HCT116 (cell line): Measurements from ENCODE around the gene POLK. TPM values are rescaled to one million over a fixed set of nuclear protein-coding genes. Genes with fewer than 3 reads are reported as not detected.

Experiments used
- ATAC-seq: fragments of 200-7000 bp; cut with Tn5 transposase; 2 replicates; pipeline ENCODE4 v1.9.1; 2020; ENCODE audit warnings: mild to moderate bottlenecking, moderate library complexity
- BruUV-seq: library from RNA; stranded (reverse); fragments of 400-500 nt; replicated peaks from 2 replicates; lab custom pipeline; 2021; lab: Mats Ljungman, UMichigan
- CTCF ChIA-PET: fragments of 300-600 bp; sonication (Branson Sonifier 250); formaldehyde crosslinking; loops from one replicate; lab custom pipeline; 2021; ENCODE audit warnings: antibody characterized with exemption; lab: Charles Lee
- POLR2A ChIA-PET: fragments of 300-600, 350-600 bp; sonication (Branson Sonifier 250); formaldehyde crosslinking; loops from one replicate; lab custom pipeline; 2021; ENCODE audit warnings: antibody characterized with exemption; lab: Charles Lee
- RAD21 ChIA-PET, 2 experiments: fragments of 300-600 bp; sonication (Branson Sonifier 250); formaldehyde crosslinking; loops; one replicate each; lab custom pipeline; 2023; ENCODE audit warnings: low total read pairs in 2 of 2; ENCODE audit not compliant: uncharacterized antibody in 2 of 2, unreplicated experiment in 2 of 2, low non-redundant PET in 1 of 2; lab: Charles Lee
- DNase-seq: peaks from one replicate; pipeline ENCODE4 v3.0.0-alpha.2; 2010; ENCODE audit warnings: low read depth, low spot score
- H2AFZ ChIP-seq: fragments of 200-600 bp; shearing (Covaris generic), sonication (generic); 2 replicates; pipeline ENCODE4 v1.6.1; 2017; ENCODE audit warnings: low read depth, mixed run types, mixed read lengths, antibody characterized with exemption, low read length; ENCODE audit not compliant: poor library complexity, severe bottlenecking
- H3K27ac ChIP-seq: 2 replicates; pipeline ENCODE4 v1.5.1; 2012; ENCODE audit warnings: low read depth, low read length
- H3K27me3 ChIP-seq: fragments of 200-600 bp; sonication (generic); 2 replicates; pipeline ENCODE4 v1.6.1; 2016; ENCODE audit warnings: mixed run types, low read length, mixed read lengths; ENCODE audit not compliant: insufficient read depth
- H3K36me3 ChIP-seq, 2 experiments: fragments of 200-500 bp in 1 of 2; fragments of 200-600 bp in 1 of 2; sonication (Bioruptor generic) in 1 of 2; sonication (generic) in 1 of 2; 2 replicates each; pipeline versions ENCODE4 v1.5.1 to v1.6.1; 2014 to 2016; ENCODE audit warnings: low read length in 2 of 2, inconsistent platforms in 1 of 2, mixed read lengths in 1 of 2, mixed run types in 1 of 2; ENCODE audit not compliant: insufficient read depth in 2 of 2, control insufficient read depth in 1 of 2
- H3K4me1 ChIP-seq, 2 experiments: fragments of 200-600 bp in 1 of 2; sonication (generic) in 1 of 2; 2 replicates each; pipeline versions ENCODE4 v1.5.1 to v1.6.1; 2012 to 2017; ENCODE audit warnings: low read length in 2 of 2, inconsistent platforms in 1 of 2, mild to moderate bottlenecking in 1 of 2, mixed read lengths in 1 of 2, mixed run types in 1 of 2, moderate library complexity in 1 of 2; ENCODE audit not compliant: insufficient read depth in 2 of 2, control insufficient read depth in 1 of 2
- H3K4me2 ChIP-seq: fragments of 200-600 bp; sonication (generic); 2 replicates; pipeline ENCODE4 v1.6.1; 2017; ENCODE audit warnings: mixed run types, low read length, mixed read lengths
- H3K4me3 ChIP-seq, 2 experiments: fragments of 200-600 bp in 1 of 2; sonication (generic) in 1 of 2; replicated peaks in 1 of 2; 2 replicates each; pipeline ENCODE4 v1.5.1; 2011 to 2016; ENCODE audit warnings: low read length in 2 of 2, control low read depth in 1 of 2, low read depth in 1 of 2, mild to moderate bottlenecking in 1 of 2, mixed read lengths in 1 of 2, mixed run types in 1 of 2
- H3K79me2 ChIP-seq: fragments of 200-600 bp; sonication (generic); 2 replicates; pipeline ENCODE4 v1.6.1; 2017; ENCODE audit warnings: mild to moderate bottlenecking, mixed run types, low read length, moderate library complexity, mixed read lengths; ENCODE audit not compliant: insufficient read depth
- H3K9ac ChIP-seq: fragments of 200-600 bp; sonication (generic); 2 replicates; pipeline ENCODE4 v1.6.1; 2016; ENCODE audit warnings: low read length, mixed read lengths
- H3K9me2 ChIP-seq: fragments of 200-600 bp; sonication (generic), shearing (Covaris generic); 2 replicates; pipeline ENCODE4 v1.6.1; 2017; ENCODE audit warnings: mixed run types, mild to moderate bottlenecking, moderate library complexity; ENCODE audit not compliant: insufficient read depth
- H3K9me3 ChIP-seq, 2 experiments: fragments of 200-500 bp in 1 of 2; fragments of 200-600 bp in 1 of 2; sonication (Bioruptor generic) in 1 of 2; sonication (generic) in 1 of 2; 2 replicates each; pipeline ENCODE4 v1.6.1; 2014 to 2017; ENCODE audit warnings: low read length in 2 of 2, mixed read lengths in 2 of 2, inconsistent platforms in 1 of 2, low read depth in 1 of 2, mild to moderate bottlenecking in 1 of 2, mixed run types in 1 of 2, moderate library complexity in 1 of 2; ENCODE audit not compliant: control insufficient read depth in 1 of 2, insufficient read depth in 1 of 2
- H4K20me1 ChIP-seq: fragments of 200-600 bp; sonication (generic), shearing (Covaris generic); 2 replicates; pipeline ENCODE4 v1.6.1; 2017; ENCODE audit warnings: mixed run types, mild to moderate bottlenecking, moderate library complexity; ENCODE audit not compliant: insufficient read depth
- ATF3 ChIP-seq: IDR thresholded peaks from 2 replicates; pipeline ENCODE4 v1.6.1; 2012
- CEBPB ChIP-seq: IDR thresholded peaks from 2 replicates; pipeline ENCODE4 v1.6.1; 2012; ENCODE audit warnings: low read depth
- CTCF ChIP-seq, 3 experiments: fragments of 200-600 bp in 1 of 3; sonication (generic) in 1 of 3; IDR thresholded peaks in 2 of 3; conservative IDR thresholded peaks in 1 of 3; 2 replicates each; pipeline ENCODE4 v1.5.1; 2012 to 2017; ENCODE audit warnings: low read depth in 2 of 3, low read length in 2 of 3, antibody characterized with exemption in 1 of 3, borderline replicate concordance in 1 of 3, control low read depth in 1 of 3, mild to moderate bottlenecking in 1 of 3, mixed read lengths in 1 of 3, mixed run types in 1 of 3, moderate library complexity in 1 of 3; ENCODE audit not compliant: insufficient read depth in 1 of 3
- EGR1 ChIP-seq: IDR thresholded peaks from 2 replicates; pipeline ENCODE4 v1.6.1; 2012; ENCODE audit warnings: low read depth
- EZH2 ChIP-seq: fragments of 200-600 bp; sonication (generic); IDR thresholded peaks from 2 replicates; pipeline ENCODE4 v1.6.1; 2017; ENCODE audit warnings: antibody characterized with exemption, mixed run types
- EZH2phosphoT487 ChIP-seq: fragments of 200-600 bp; IDR thresholded peaks from 2 replicates; pipeline ENCODE4 v1.6.1; 2018; ENCODE audit warnings: antibody characterized with exemption, borderline replicate concordance
- JUND ChIP-seq: IDR thresholded peaks from 2 replicates; pipeline ENCODE4 v1.6.1; 2012
- POLR2A ChIP-seq: IDR thresholded peaks from 2 replicates; pipeline ENCODE4 v1.7.0; 2011; ENCODE audit warnings: borderline replicate concordance; ENCODE audit not compliant: insufficient read depth, insufficient read length; ENCODE audit errors: extremely low read depth
- POLR2AphosphoS5 ChIP-seq: IDR thresholded peaks from 2 replicates; pipeline ENCODE4 v1.6.1; 2011; ENCODE audit warnings: mild to moderate bottlenecking, low read depth, low read length, moderate library complexity
- RAD21 ChIP-seq: IDR thresholded peaks from 2 replicates; pipeline ENCODE4 v1.6.1; 2012; ENCODE audit warnings: low read depth, mild to moderate bottlenecking
- REST ChIP-seq: IDR thresholded peaks from 2 replicates; pipeline ENCODE4 v1.6.1; 2012; ENCODE audit warnings: low read depth
- SP1 ChIP-seq: IDR thresholded peaks from 2 replicates; pipeline ENCODE4 v1.6.1; 2012; ENCODE audit warnings: low read depth
- SRF ChIP-seq: IDR thresholded peaks from 2 replicates; pipeline ENCODE4 v1.6.1; 2012; ENCODE audit warnings: low read depth
- ZFX ChIP-seq: fragments of 450-650 bp; IDR thresholded peaks from 2 replicates; pipeline ENCODE4 v1.6.1; 2017
- ZNF274 ChIP-seq: fragments of 200-500 bp; sonication (Bioruptor generic); IDR thresholded peaks from 2 replicates; pipeline ENCODE4 v1.6.1; 2014; ENCODE audit warnings: mild to moderate bottlenecking, low read depth, low read length, inconsistent platforms
- intact Hi-C: fragments of 100-400 bp; cut with micrococcal nuclease; formaldehyde crosslinking; loops from 2 replicates; pipeline ENCODE4 v1.10.0; 2022
- total RNA-seq: library from RNA; stranded (reverse); gene quantifications from one replicate; pipeline ENCODE4 v1.2.1, GENCODE V29; 2021; ENCODE audit not compliant: unreplicated experiment

The POLK gene
- total RNA-seq, 1 experiment from 2014 or later, result 17.3 TPM

- peaks cover 15 to 18% of the 10 kb centered on the region in 2 experiments for H3K4me1 ChIP-seq
- TF ChIP-seq SP1 (no peak), REST (no peak), SRF (no peak), CEBPB (no peak), EZH2 (no peak)
- CTCF ChIA-PET, result no interaction called here
- H3K4me2 ChIP-seq, result no peak overlapping the region
- no peaks in the 10 kb centered on the region for H3K9me3 ChIP-seq
- H3K9ac ChIP-seq, result no peak overlapping the region
- no peak overlapping the region for H2AFZ ChIP-seq
- H3K27me3 ChIP-seq, result no peaks in the 10 kb centered on the region
- intact Hi-C loops, result no loop called here
- H3K27ac ChIP-seq, result no peak overlapping the region
- no peaks in the 10 kb centered on the region for H3K36me3 ChIP-seq
- H4K20me1 ChIP-seq, result no peaks in the 10 kb centered on the region
- no peak for DNase-seq
- H3K4me3 ChIP-seq, result no peak overlapping the region
- no peaks in the 10 kb centered on the region for H3K79me2 ChIP-seq
- RAD21 ChIA-PET, result no interaction called here
- POLR2A ChIA-PET, result no interaction called here
- no peak for ATAC-seq
- no peaks in the 10 kb centered on the region for H3K9me2 ChIP-seq
- BruUV-seq, result no TSS peak
These were observed 59.9 kb downstream of the POLK start for GRCh38 chr5:75571547-75571946.

- ChIA-PET CTCF (no interaction called here), RAD21 (no interaction called here), POLR2A (no interaction called here)
- no peaks in the 10 kb centered on the region for H3K9me2 ChIP-seq
- H3K4me3 ChIP-seq, result no peak overlapping the region
- no peak overlapping the region for H3K27ac ChIP-seq
- H3K36me3 ChIP-seq, result no peaks in the 10 kb centered on the region
- no peak overlapping the region for H3K9ac ChIP-seq
- no peak overlapping the region for H2AFZ ChIP-seq
- ATAC-seq (no peak), DNase-seq (no peak)
- H3K4me1 ChIP-seq, result no peaks in the 10 kb centered on the region
- intact Hi-C loops, result no loop called here
- BruUV-seq, result no TSS peak
- no peak overlapping the region for H3K4me2 ChIP-seq
- H3K79me2 ChIP-seq, result no peaks in the 10 kb centered on the region
- H4K20me1 ChIP-seq, result no peaks in the 10 kb centered on the region
- H3K27me3 ChIP-seq, result no peaks in the 10 kb centered on the region
- no peaks in the 10 kb centered on the region for H3K9me3 ChIP-seq
- TF ChIP-seq EZH2phosphoT487 (no peak), POLR2AphosphoS5 (no peak), CTCF (IDR thresholded peaks at IDR 0.05 in 2 of 3, conservative IDR thresholded peaks at IDR 0.05 in 1 of 3; ENCODE audit: borderline replicate concordance in 1 of 3, insufficient read depth in 1 of 3, low read depth in 2 of 3, low read length in 2 of 3) (no peak), ZNF274 (no peak), EGR1 (no peak), SRF (no peak), POLR2A (no peak), RAD21 (no peak), JUND (no peak), ZFX (no peak), ATF3 (no peak)
These were observed 63.1 kb downstream of the POLK start for GRCh38 chr5:75574791-75575190.
